Neural cell (in vitro differentiated cells): Measurements from ENCODE around the gene ATG7. TPM values are rescaled to one million over a fixed set of nuclear protein-coding genes. Genes with fewer than 3 reads are reported as not detected.

ENCODE experiments used
- H2AFZ ChIP-seq: fragments of 200-600, 300-800 bp; sonication (generic), shearing (Covaris generic); 2 replicates; pipeline ENCODE4 v1.6.0; 2014; ENCODE audit warnings: low read depth, mild to moderate bottlenecking, antibody characterized with exemption, low read length, moderate library complexity
- H3F3A ChIP-seq: fragments of 200-600 bp; shearing (Covaris generic); 2 replicates; pipeline ENCODE4 v1.6.1; 2016; ENCODE audit warnings: mild to moderate bottlenecking, moderate library complexity, mixed read lengths, antibody characterized with exemption, low read length; ENCODE audit not compliant: insufficient read depth, poor library complexity, severe bottlenecking
- H3K27ac ChIP-seq: fragments of 200-600, 300-800 bp; sonication (generic), shearing (Covaris generic); 2 replicates; pipeline ENCODE4 v1.5.1; 2014; ENCODE audit warnings: mild to moderate bottlenecking, low read length, moderate library complexity
- H3K27me3 ChIP-seq: fragments of 300-800, 200-600 bp; sonication (generic), shearing (Covaris generic); 2 replicates; pipeline ENCODE4 v1.6.0; 2014; ENCODE audit warnings: mild to moderate bottlenecking, low read depth, low read length, moderate library complexity; ENCODE audit not compliant: insufficient read depth
- H3K36me3 ChIP-seq: fragments of 300-800, 200-600 bp; sonication (generic), shearing (Covaris generic); 2 replicates; pipeline ENCODE4 v1.5.1; 2014; ENCODE audit warnings: mild to moderate bottlenecking, antibody characterized with exemption, low read length, moderate library complexity; ENCODE audit not compliant: insufficient read depth
- H3K4me2 ChIP-seq: fragments of 300-800, 200-600 bp; sonication (generic), shearing (Covaris generic); 2 replicates; pipeline ENCODE4 v1.6.0; 2014; ENCODE audit warnings: mild to moderate bottlenecking, low read length
- H3K4me3 ChIP-seq: fragments of 300-800, 200-600 bp; sonication (generic), shearing (Covaris generic); 2 replicates; pipeline ENCODE4 v1.5.1; 2014; ENCODE audit warnings: mild to moderate bottlenecking, low read length, moderate library complexity
- H3K79me2 ChIP-seq: fragments of 200-600 bp; shearing (Covaris generic); replicated peaks from 2 replicates; pipeline ENCODE4 v1.6.0; 2014; ENCODE audit warnings: mild to moderate bottlenecking, low read length, moderate library complexity; ENCODE audit not compliant: insufficient read depth
- H3K9ac ChIP-seq: fragments of 300-800, 200-600 bp; sonication (generic), shearing (Covaris generic); 2 replicates; pipeline ENCODE4 v1.6.1; 2016; ENCODE audit warnings: mild to moderate bottlenecking, low read length, mixed read lengths
- H3K9me2 ChIP-seq: fragments of 200-600 bp; shearing (Covaris generic); 2 replicates; pipeline ENCODE4 v1.6.1; 2016; ENCODE audit warnings: mild to moderate bottlenecking, low read length, mixed read lengths; ENCODE audit not compliant: insufficient read depth
- H3K9me3 ChIP-seq: fragments of 200-600, 300-800 bp; sonication (generic), shearing (Covaris generic); 2 replicates; pipeline ENCODE4 v1.6.1; 2016; ENCODE audit warnings: mild to moderate bottlenecking, mixed run types, low read length, moderate library complexity, mixed read lengths
- H4K20me1 ChIP-seq: fragments of 200-600 bp; shearing (Covaris generic); 2 replicates; pipeline ENCODE4 v1.6.1; 2016; ENCODE audit warnings: mild to moderate bottlenecking, mixed run types; ENCODE audit not compliant: insufficient read depth
- CTCF ChIP-seq: fragments of 450-650 bp; IDR thresholded peaks from 2 replicates; pipeline ENCODE4 v1.5.1; 2014; ENCODE audit warnings: antibody characterized with exemption, mild to moderate bottlenecking, moderate library complexity; ENCODE audit not compliant: poor library complexity, severe bottlenecking
- EP300 ChIP-seq: fragments of 450-650 bp; conservative IDR thresholded peaks from 2 replicates; pipeline ENCODE4 v1.6.1; 2014; ENCODE audit warnings: antibody characterized with exemption, mild to moderate bottlenecking, moderate library complexity; ENCODE audit not compliant: poor library complexity, severe bottlenecking
- EZH2 ChIP-seq: fragments of 200-600, 300-800 bp; shearing (Covaris generic), sonication (generic); IDR thresholded peaks from 2 replicates; pipeline ENCODE4 v1.6.1; 2014; ENCODE audit warnings: antibody characterized with exemption, low read length, borderline replicate concordance, mild to moderate bottlenecking; ENCODE audit not compliant: insufficient read depth, poor library complexity, severe bottlenecking
- MXI1 ChIP-seq: fragments of 450-650 bp; conservative IDR thresholded peaks from 2 replicates; pipeline ENCODE4 v1.6.1; 2014; ENCODE audit warnings: antibody characterized with exemption, mild to moderate bottlenecking; ENCODE audit not compliant: poor library complexity, severe bottlenecking
- POLR2AphosphoS5 ChIP-seq: IDR thresholded peaks from 2 replicates; pipeline ENCODE4 v1.6.1; 2012
- RAD21 ChIP-seq: fragments of 450-650 bp; conservative IDR thresholded peaks from 2 replicates; pipeline ENCODE4 v1.6.1; 2014; ENCODE audit warnings: antibody characterized with exemption, mild to moderate bottlenecking, moderate library complexity
- REST ChIP-seq: IDR thresholded peaks from 2 replicates; pipeline ENCODE4 v1.6.1; 2012; ENCODE audit warnings: borderline replicate concordance
- SMC3 ChIP-seq: fragments of 450-650 bp; conservative IDR thresholded peaks from 2 replicates; pipeline ENCODE4 v1.6.1; 2014; ENCODE audit warnings: antibody characterized with exemption, mild to moderate bottlenecking, moderate library complexity; ENCODE audit not compliant: poor library complexity
- TAF1 ChIP-seq: IDR thresholded peaks from 2 replicates; pipeline ENCODE4 v1.6.1; 2012; ENCODE audit warnings: low read depth
- polyA plus RNA-seq: library from polyadenylated mRNA; depleted of rRNA; stranded (reverse); fragments of >200 nt; gene quantifications from 2 replicates; pipeline ENCODE4 v1.2.3, GENCODE V29; 2014

Gene ATG7
- polyA plus RNA-seq, 1 donor from 2014 or later = 28.8 TPM

- no peak overlapping the region for H3K27ac ChIP-seq
- no peaks in the 10 kb centered on the region for H3F3A ChIP-seq
- no peaks in the 10 kb centered on the region for H3K79me2 ChIP-seq
- no peaks in the 10 kb centered on the region for H3K9me3 ChIP-seq
- H3K4me3 ChIP-seq = no peak overlapping the region
- H4K20me1 ChIP-seq = no peaks in the 10 kb centered on the region
- no peak overlapping the region for H3K4me2 ChIP-seq
- H3K27me3 ChIP-seq = no peaks in the 10 kb centered on the region
- no peaks in the 10 kb centered on the region for H3K9me2 ChIP-seq
- H2AFZ ChIP-seq = no peak overlapping the region
- no peaks in the 10 kb centered on the region for H3K36me3 ChIP-seq
- H3K9ac ChIP-seq = no peak overlapping the region
- TF ChIP-seq REST (no peak), TAF1 (no peak), EP300 (no peak), CTCF (no peak), SMC3 (no peak), EZH2 (no peak), RAD21 (no peak), MXI1 (no peak), POLR2AphosphoS5 (no peak)
Observed at GRCh38 chr3:11307830-11308432, 35.7 kb downstream of the ATG7 start.

GRCh38 chr3:11310258-11310657 lies 38.1 kb downstream of the ATG7 start:
- H3K79me2 ChIP-seq = no peaks in the 10 kb centered on the region
- H3K27ac ChIP-seq = no peak overlapping the region
- peaks cover 5% of the 10 kb centered on the region for H3K36me3 ChIP-seq
- H2AFZ ChIP-seq = no peak overlapping the region
- no peaks in the 10 kb centered on the region for H3K9me3 ChIP-seq
- TF ChIP-seq EP300 (no peak), SMC3 (no peak), EZH2 (no peak), TAF1 (no peak), RAD21 (no peak), CTCF (no peak), REST (no peak), MXI1 (no peak), POLR2AphosphoS5 (no peak)
- H3K4me3 ChIP-seq = no peak overlapping the region
- H3K9me2 ChIP-seq = no peaks in the 10 kb centered on the region
- no peak overlapping the region for H3K4me2 ChIP-seq
- no peaks in the 10 kb centered on the region for H3F3A ChIP-seq
- no peaks in the 10 kb centered on the region for H4K20me1 ChIP-seq
- H3K27me3 ChIP-seq = no peaks in the 10 kb centered on the region
- no peak overlapping the region for H3K9ac ChIP-seq
